ENCODE measurements around the gene CMSS1.

CMSS1 gene

DNA sequence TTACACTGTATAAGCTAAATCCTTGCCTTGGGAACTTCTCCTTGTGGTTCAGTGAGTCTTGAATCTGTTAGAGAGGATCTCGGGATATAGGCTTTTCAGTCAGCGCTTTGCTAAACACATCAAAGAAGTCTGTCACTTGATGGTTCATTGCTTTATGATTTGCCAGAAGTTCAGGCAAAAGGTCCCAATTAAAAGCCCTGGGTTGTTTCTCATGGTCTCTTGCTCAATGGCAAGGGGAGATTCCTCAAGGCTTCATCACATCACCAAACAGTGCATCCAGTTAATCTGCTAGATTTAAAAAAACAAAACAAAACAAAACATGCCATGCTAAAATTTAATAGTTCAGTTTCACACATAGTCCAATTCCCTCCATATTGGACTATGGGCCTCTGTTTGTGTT lies 181.9 kb downstream of the CMSS1 start:
- no peak for DNase-seq (ENCODE audit: low read depth)

DNA sequence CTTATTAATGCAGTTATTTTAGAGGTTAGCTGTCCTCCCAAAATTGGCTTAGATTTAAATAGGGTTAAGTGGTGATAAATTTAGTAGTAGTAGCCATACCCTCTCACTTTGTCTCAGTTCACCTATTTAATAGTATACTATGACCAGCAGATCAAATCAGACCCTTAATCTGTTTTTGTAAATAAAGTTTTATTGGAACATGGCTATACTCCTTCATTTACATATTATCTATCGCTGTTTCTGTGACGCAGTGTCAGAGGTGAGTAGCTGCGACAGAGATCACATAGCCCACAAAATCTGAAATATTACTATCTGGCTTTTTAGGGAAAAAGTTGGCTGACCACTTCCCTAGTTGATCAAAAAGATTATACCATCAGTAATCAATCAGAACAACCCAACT lies 183.4 kb downstream of the CMSS1 start:
- no peak for DNase-seq (ENCODE audit: low read depth)

DNA sequence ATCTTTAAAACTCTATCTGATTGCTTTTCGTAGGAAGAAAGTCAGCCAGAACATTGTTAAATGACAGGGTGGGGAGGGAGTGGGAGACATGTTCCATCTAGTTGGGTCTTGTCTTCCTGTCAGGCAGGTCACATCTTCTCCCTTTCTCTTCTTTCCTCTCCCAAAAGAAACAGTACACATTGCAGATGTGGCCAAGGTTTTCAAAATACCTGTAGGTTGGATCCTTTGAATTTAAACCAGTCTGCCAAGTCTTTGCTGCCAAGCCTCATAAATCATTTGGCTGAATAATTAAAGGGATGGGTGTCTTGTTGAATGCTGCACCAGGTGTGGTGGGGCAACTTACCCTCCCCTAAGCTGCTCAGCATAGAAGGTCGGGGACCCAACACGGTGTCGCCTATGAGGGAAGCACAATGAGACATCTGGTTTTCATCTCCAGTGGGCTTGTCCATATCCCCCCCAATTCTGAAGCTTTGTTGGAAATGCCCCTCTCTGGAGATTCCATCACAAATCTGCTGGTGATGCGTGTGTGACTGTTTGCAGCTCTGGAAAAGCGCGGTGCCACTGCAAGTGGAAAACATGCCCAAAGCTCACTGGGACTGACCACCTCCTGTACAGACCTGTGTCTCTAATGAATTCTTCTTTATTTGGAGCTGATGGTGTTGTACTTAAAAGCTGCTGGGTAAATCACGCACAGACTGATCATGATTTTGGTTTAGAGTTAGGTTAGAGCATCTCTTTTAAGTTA lies 184.0 kb downstream of the CMSS1 start:
- DNase-seq (ENCODE audit: low read depth) = no peak

DNA sequence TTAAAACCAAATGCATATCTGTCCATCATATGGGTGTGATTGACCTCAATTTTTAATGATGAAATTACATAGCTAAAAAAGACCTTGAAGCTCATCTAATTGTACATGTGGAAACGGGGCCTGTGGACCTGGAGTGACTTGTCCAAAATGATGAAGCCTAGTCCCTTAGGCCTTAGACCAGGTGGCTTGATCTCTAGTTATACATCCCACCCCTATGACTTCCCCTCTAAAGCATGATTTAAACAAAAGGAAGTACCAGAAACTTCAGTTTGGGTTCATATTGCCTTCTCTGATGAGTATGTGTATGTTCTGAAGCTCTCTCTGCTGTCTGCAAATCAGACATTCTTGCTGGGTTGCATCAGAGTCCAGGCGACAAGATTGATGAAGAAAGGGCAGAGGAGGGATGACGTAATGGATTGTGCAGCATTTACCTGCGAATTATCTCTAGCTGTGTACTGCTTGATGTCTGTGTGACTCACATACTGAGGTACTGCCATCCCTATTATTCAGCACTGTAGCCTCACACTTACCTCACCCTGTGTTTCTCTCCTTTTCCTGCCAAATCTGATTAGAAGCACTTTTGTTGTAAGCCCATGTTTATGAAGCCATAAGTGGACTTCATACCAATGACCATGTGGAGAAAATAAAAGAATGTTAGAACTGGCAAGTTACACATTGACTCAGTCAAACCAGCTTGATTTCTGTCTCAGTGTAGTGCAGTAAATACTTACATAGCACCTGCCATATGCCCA lies 185.1 kb downstream of the CMSS1 start:
- DNase-seq (ENCODE audit: low read depth) = no peak

DNA sequence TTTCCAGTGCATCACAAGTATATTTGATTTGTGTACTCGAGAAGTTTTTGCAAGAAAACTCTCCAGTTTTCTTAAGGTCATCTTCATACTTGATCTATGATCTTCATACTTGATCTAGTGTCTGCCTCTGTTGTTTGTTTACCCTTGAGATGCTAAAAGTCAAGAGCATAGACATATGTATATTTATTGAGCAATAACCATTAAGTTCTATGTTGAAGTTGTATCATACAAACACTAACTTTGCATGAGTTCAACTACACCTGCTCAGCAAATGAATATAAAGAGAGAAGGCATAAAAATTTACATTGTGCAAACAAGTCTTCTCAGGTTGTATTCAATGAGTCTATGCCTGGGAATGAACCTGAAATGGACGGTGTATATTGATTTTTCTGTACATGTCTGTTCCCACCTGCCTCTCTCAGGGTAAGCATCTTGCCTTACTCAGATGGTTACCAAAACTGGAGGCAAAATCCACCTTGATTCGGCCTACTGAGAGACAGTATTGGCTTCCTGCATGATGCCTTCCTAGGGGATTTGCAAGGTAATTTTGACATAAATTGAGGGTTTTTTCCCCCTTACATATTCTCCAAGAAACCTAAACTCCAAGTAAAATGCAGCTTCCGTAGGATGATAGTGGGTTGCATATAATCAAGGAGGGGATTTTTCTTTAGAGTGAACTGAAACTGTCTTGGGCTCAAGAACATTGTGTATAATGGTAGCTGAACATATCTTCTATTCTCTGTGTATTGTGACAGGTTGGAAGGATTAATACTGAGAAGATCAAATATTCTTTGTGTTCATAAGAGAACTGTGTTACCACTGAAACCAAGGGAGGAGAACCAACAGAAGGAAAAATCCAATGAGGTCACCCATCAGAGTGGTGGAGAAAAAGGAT lies 186.2 kb downstream of the CMSS1 start:
- no peak for DNase-seq (ENCODE audit: low read depth)

DNA sequence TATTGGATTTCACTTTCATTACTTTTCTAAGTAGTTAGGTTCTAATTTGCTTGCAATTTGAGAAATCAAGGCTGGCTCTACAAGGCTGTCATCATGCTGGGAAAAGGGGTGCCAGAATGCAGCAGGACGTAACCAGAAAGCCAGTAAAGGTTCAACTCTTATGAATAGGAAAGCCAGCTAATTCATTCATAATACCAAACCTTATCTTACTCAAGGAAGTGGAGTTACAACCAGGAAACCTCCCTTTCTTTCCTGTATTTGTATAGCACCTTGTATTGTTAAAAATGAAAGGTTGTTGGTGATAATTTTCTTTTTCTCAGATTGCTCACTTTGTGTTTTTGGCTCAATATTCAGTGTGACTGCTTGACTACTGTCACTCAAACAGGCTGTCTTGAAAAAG lies 187.3 kb downstream of the CMSS1 start:
- no peak for DNase-seq (ENCODE audit: low read depth)

DNA sequence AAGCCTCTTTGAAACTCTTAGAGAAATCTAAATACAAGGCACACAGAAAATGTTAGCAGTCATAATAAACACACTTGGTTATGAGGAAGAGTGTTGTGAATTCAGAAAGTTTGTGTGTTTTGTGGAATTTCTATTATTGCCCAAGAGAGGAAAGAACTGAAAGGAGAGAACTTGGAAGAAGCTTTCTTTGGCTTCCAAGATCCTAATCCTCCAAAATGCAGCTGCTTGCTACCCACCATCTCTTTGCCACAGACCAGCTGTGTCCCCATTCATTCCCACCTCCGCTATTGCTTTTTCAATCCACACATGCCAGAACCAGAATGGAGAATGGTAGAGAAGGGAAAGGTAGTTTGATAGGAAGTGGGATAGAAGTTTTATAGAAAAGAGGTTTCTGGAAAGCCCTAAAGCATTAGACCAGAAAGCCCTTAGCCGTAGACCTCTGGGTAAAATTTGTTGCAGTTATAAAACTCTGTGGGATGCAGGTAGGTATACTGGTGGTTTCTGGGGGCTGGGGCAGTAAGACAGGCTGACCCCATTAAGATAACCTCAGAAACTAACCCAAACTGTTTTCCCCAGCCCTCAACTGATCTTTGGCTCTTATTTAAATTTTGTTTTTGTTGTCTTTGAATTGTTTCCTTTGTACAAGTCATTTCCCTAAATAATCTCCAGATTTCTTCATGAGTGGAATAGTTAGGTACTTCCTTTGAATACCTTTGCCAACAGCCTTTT lies 188.2 kb downstream of the CMSS1 start:
- DNase-seq (ENCODE audit: low read depth) = no peak

DNA sequence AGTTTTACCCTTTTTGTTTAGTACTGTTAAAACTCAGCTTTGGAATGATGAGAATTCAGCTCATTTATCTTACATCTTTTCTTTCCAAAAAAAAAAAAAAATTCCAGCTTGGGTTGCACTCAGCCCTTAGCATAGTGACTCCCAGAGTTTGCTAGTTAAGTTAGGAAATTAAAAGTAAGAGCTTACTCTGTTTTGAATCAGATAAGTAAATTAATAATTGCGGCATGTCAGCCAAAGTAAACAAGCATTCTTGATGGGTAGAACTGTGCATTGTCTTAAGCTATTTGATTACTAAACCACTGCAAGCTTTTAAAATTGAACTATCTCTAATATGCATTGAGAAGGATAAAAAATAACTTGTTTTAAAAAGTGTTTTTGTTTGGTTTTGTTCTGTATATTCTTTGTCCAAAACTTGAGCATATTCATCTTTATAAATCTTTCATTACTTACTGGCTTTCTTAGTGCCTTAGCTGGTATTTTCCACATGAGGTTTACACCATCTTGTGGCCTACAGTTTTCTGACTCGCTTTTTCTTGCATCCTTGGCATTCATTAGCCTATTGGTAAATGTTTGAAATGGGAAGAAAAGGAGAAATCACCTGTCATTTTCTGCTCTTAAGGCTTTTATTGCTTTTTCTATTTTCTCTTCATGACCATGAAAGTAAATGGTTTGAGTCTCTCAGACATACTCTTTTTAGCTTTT lies 189.1 kb downstream of the CMSS1 start:
- no peak for DNase-seq (ENCODE audit: low read depth)

DNA sequence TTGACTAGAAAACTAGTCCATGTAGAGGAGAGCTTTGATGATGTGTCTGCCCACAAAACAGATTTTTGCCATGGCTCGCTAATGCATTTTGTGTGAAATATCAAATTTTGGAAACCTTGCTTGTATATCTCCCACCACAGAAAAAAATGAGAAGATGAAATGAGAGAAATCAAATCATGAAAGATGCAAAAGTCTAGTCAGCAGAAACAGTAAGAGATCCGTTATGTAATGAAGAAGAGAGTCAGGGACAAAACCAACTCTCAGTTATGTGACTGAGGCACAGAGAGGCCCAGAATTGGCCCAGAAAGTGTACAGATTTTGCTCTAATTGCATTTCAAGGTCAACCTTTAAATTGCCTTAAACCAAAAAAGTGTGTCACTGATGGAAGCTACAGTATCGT lies 189.7 kb downstream of the CMSS1 start:
- DNase-seq (ENCODE audit: low read depth) = no peak

DNA sequence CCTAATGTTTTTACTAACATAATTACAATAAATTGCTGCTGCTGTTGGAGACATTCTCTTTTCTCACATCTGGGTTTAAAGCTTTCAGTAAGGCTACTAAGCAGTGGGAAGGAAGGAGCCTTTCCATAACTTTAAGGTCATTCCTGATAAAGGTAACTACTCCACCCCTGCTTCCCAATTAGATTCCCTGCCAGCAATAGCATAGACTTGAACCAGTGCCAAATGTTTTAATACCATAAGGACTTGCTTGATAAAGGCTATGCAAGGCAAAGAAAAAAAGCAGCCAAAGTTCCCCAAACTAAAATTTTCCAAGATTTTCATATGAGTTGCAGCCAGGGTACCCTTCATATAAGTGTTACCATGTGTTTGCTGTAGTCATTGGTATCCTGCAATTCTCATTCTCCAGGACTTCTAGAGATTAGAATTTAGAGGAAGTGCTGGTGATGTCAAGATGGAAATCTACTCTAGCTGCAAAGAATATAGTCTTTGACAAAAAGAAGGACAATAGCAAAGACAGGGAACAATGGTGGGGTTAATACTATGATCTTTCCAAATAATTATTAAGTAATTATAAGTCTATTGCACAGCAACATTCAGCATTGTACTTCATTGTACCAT lies 190.5 kb downstream of the CMSS1 start:
- DNase-seq (ENCODE audit: low read depth) = no peak

DNA sequence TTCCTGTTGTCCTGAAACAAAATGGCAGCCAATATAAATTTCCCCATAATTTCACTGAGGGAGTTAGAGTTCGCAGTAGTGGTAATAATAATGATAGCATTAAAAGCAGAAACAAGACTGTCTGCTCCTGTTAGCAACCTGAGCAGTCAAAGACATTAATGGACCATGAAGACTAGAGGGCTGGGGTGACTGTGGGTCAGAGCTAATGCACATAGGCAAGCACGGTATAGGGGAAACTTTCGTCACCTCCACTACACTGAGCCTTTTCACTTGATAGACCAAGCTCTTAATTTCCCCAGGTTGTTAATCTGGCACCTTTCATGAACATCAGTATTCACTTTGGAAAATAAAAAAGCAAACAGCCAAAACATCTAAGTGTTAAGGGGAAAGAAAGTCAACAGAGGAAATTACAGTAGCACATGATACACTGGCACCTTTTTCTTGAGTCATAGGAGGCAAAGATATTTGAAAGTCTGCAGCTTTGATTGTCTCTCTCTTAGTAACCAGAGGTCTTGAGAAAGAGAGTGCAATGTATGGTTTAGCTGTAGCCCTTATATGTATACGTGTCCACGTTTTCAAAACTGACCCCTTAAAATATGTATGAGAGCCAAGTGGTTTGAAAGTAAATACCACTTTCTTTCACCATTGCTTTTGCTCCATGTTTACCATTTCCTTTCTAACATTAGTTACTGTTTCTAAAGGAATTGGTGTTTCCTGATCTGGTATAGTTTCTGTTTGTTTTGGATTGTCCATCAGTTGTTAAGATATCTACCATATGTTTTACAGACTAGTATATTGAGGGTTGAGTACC lies 191.8 kb downstream of the CMSS1 start:
- no peak for DNase-seq (ENCODE audit: low read depth)

DNA sequence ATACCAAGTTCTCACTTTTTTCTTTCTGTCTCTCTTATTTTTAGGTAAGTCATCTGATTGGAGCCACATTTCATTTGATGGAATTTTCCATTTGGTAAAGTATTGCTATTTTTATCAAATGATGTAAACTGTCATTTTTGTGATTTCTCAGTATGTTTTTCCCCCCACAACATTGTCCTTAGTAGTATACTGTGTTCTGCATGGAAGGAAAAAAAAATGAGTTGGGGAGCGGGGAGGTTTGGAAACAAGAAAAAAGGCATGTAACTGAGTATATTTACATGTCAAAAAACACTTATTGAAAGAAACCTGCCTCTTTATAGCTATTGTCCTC lies 192.4 kb downstream of the CMSS1 start:
- no peak for DNase-seq (ENCODE audit: low read depth)

DNA sequence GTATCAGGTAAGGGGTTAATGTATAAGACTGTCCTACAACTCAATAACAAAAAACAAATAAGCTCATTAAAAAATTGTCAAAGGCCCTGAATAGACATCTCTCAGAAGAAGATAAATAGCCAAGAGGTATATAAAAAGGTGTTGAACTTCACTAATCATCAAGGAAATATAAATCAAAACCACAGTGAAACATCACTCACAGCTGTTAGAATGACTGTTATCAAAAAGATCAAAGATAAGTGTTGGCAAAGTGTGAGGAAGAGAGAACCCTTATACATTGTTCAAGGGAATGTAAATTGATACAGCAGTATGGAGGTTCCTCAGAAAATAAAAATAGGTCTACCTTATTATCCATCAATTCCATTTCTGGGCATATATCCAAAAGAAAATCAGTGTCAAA lies 201.1 kb downstream of the CMSS1 start:
- DNase-seq (ENCODE audit: low read depth) = no peak

DNA sequence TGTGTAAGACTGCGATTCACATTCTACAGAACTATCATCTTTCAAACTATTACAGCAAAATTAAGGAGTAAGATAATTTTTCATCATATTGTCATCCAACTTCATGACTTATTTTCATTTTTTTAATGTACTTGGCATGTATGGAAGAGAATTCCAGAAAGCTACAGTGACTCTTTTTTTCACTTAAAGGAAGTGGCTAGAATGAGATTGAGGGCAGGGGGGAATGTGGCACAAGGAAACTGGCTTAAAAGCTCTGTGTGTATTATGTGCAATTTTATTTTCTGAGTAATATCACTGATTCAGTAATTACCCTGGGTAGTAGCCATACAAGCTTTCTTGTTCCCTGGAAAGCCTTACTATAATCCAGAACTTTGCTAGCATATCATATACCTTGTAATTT lies 202.1 kb downstream of the CMSS1 start:
- DNase-seq (ENCODE audit: low read depth) = no peak

DNA sequence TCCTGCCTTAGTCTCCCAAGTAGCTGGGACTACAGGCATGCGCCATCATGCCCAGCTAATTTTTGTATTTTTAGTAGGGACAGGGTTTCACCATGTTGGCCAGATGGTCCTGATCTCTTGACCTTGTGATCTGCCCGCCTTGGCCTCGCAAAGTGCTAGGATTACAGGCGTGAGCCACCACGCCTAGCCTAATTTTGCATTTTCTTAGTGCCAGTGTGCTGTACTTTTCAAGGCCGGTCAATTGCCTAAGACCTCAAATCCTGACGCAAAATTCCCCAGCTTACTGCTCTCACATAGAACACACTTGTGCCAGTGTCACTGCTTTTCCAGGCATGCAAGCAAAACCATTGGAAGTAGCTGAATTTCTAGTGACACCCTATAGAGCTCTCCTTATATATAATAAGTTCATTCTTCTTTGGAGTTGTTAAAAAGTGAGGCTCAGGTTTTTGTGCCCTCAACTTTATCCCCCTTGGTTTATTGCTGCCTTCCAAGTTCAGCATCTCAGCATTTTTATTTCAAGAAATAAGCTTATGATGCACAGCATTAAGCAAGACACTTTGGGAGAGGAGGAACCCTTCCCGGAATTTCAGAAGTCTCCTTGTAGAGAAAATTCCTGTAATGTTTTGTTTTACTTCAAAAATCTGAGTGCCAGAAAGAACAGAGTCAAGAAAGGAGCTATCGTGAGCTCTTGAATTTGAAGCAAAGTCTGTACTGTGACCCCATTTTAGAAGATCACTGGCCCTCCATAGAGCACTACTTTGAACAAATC lies 203.4 kb downstream of the CMSS1 start:
- DNase-seq (ENCODE audit: low read depth) = no peak

DNA sequence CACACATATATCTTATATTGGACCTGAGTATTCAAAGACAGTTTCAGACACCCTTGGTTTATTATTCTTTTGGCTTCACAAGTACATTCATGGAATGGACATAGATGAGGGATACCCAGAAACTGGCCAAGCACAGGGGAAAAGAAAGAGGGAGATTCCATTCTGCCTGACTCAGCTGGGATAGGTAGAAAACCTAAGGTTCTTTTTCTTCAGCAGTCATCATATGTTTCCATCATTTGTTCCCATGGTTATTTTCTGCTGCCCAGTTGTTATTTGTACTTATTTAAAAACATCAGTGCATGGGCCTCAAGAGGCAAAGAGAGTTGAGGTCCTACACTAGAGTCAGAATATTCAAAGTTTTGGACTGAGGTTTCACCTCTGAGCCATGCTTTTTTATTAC lies 204.8 kb downstream of the CMSS1 start:
- DNase-seq (ENCODE audit: low read depth) = no peak

DNA sequence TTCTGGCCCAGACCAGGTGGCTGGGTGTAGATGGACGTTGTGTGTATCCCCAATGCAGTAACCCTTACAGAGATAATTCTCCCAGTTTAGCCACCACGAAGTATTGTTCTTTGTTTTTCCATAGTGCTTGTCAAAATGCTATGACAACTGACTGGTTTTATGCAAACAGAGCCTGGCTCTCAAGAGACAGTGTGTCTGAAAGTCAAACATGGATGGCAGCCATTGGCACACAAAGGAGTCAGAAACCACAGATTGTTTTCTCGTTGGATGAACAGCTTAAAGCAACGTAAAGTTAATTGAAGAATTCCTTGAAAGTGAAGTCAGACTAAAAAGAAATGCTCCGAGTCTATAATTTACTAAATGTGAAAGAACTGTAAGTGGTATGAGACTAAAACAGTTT lies 205.5 kb downstream of the CMSS1 start:
- no peak for DNase-seq (ENCODE audit: low read depth)

DNA sequence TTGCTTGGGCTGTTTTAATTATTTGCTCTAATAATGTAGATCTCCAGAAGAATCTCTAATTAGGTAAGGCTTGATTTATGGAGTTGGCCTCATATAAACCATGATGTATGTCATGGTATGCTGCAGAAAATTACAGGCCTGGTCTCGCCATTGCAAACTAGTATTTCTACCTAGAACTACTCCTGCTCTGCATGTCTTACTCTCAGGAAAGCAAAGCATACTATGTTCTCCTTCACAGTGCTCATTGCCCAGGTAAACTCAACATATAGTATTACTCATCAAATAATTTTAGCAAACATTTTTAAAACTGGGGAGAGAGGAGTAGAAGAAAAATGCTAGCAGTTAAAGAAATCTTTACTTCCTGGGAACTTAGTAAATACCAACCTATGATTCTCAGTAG lies 205.9 kb downstream of the CMSS1 start:
- DNase-seq (ENCODE audit: low read depth) = no peak

DNA sequence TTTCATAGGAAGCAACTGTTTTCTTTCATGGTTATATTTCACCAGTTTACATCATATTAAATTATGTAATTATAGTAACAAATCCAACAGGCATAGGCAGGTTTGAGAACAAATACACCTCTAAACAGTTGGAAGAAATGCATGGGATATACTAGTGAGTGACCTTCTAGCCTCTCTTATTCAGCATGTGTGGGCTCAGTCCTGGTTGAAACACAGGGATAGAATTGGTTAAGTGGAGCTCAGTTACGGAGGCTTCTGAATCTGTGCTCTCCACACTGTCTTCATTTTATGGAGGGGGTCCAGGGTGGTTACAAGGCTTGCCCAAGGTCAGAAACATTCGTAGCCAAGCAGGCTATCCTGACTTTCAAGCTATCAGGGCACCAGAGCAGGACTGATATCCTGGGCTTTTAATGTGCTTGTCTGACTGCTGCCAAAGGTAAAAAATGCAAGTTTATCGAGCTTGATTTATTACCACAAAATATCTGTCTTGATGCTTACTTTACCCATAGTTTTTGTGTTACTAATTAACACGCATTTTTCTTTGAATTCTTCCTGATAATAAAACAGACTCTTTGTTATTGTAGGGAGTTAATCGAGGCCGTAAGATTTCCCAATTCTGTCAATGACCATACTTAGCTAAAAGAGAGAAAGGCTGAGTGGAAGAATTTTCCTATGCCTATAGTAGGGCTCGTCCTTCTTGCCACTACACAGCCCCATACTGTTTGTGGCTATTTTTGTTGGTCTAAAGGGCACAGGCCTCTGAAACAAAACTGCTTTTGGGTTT lies 207.1 kb downstream of the CMSS1 start:
- DNase-seq (ENCODE audit: low read depth) = no peak

Measured in stimulated activated CD8-positive, alpha-beta memory T cell treated with anti-CD3 and anti-CD28 coated beads, Interleukin-4, amount 100 ng/mL, for 24 hours (primary cell).